OCI-LY3 (cell line): ENCODE measurements around the gene SPATA32.
"Not testable (repeated sequence)": the region's sequence is repeated elsewhere in the genome, so short reads cannot be mapped to it uniquely, and the experiment has no call there.

Source experiments
- H2AFZ ChIP-seq: fragments of 200-600, 300-600 bp; shearing (Covaris generic); 2 replicates; pipeline ENCODE4 v1.6.0; 2014; ENCODE audit warnings: antibody characterized with exemption, low read depth, low read length
- H3K27ac ChIP-seq: fragments of 200-600, 300-600 bp; sonication (generic); 2 replicates; pipeline ENCODE4 v1.5.1; 2014; ENCODE audit warnings: mild to moderate bottlenecking, low read length, moderate library complexity, mixed read lengths
- H3K27me3 ChIP-seq: fragments of 200-600, 300-600 bp; sonication (generic); 2 replicates; pipeline ENCODE4 v1.6.1; 2014; ENCODE audit warnings: low read depth, low read length, mixed read lengths
- H3K36me3 ChIP-seq: fragments of 200-600, 300-600 bp; sonication (generic); replicated peaks from 2 replicates; pipeline ENCODE3; 2014; ENCODE audit warnings: low read depth, low read length, mixed read lengths
- H3K4me1 ChIP-seq: fragments of 300-600, 200-600 bp; sonication (generic); 2 replicates; pipeline ENCODE4 v1.6.1; 2014; ENCODE audit warnings: low read length, mixed read lengths
- H3K4me2 ChIP-seq: fragments of 200-600, 300-600 bp; sonication (generic); 2 replicates; pipeline ENCODE4 v1.6.1; 2014; ENCODE audit warnings: low read length, mixed read lengths
- H3K4me3 ChIP-seq: fragments of 300-600, 200-600 bp; sonication (generic); 2 replicates; pipeline ENCODE4 v1.5.1; 2014; ENCODE audit warnings: antibody characterized with exemption, mild to moderate bottlenecking, low read length, moderate library complexity
- H3K79me2 ChIP-seq: fragments of 300-600, 200-600 bp; shearing (Covaris generic); 2 replicates; pipeline ENCODE4 v1.6.1; 2014; ENCODE audit warnings: mild to moderate bottlenecking, low read length, mixed read lengths
- H3K9ac ChIP-seq: fragments of 300-600, 200-600 bp; shearing (Covaris generic); 2 replicates; pipeline ENCODE4 v1.6.0; 2014; ENCODE audit warnings: mild to moderate bottlenecking, low read length, moderate library complexity
- H3K9me3 ChIP-seq: fragments of 200-600, 300-600 bp; shearing (Covaris generic); 2 replicates; pipeline ENCODE4 v1.6.1; 2014; ENCODE audit warnings: low read length, mixed read lengths; ENCODE audit not compliant: insufficient read depth
- H4K20me1 ChIP-seq: fragments of 200-600, 300-600 bp; sonication (generic); 2 replicates; pipeline ENCODE4 v1.6.1; 2016; ENCODE audit warnings: low read length, mixed read lengths; ENCODE audit not compliant: insufficient read depth
- EZH2phosphoT487 ChIP-seq: fragments of 200-600 bp; shearing (Covaris generic); IDR thresholded peaks from 2 replicates; pipeline ENCODE4 v1.6.1; 2018; ENCODE audit warnings: antibody characterized with exemption, mixed run types, low read depth
- TF ChIP-seq, protein P1 (sequence below): fragments of 200-600, 300-600 bp; sonication (generic); IDR thresholded peaks from 2 replicates; pipeline ENCODE4 v1.5.1; 2014; ENCODE audit warnings: antibody characterized with exemption, low read length, low read depth

Gene SPATA32

DNA sequence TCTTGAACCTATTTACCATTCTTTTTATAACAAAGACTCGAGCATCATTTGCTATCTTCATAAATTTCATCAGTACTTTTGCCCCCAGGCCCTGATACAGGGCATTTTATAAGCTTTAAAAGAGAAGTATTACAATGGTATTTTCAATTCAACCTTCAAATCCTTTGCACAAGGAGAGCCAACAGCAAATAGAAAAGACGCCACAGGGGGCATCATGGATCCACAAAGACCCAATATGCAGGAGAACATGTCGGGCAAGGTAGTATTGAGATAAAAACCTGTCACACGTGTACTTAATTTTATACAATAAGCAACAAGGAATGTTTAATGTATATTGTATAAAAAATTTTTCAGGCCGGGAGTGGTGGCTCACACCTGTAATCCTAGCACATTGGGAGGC is 44.7 kb upstream of the SPATA32 start:
- Histone ChIP-seq H3K79me2 (peaks cover 99% of the 10 kb centered on the region), H3K4me3 (peak overlapping the region; percentile 40), H3K4me1 (peaks cover 91% of the 10 kb centered on the region), H3K27ac (peak overlapping the region; percentile 100), H3K27me3 (no peaks in the 10 kb centered on the region), H2AFZ (no peak overlapping the region), H3K9ac (peak overlapping the region; percentile 30; the same call in 1 of the 2 replicates), H3K36me3 (peaks cover 53% of the 10 kb centered on the region), H4K20me1 (peaks cover 54% of the 10 kb centered on the region), H3K9me3 (no peaks in the 10 kb centered on the region), H3K4me2 (peak overlapping the region; percentile 63)
- TF ChIP-seq EZH2phosphoT487: no peak
- TF ChIP-seq, protein P1, sequence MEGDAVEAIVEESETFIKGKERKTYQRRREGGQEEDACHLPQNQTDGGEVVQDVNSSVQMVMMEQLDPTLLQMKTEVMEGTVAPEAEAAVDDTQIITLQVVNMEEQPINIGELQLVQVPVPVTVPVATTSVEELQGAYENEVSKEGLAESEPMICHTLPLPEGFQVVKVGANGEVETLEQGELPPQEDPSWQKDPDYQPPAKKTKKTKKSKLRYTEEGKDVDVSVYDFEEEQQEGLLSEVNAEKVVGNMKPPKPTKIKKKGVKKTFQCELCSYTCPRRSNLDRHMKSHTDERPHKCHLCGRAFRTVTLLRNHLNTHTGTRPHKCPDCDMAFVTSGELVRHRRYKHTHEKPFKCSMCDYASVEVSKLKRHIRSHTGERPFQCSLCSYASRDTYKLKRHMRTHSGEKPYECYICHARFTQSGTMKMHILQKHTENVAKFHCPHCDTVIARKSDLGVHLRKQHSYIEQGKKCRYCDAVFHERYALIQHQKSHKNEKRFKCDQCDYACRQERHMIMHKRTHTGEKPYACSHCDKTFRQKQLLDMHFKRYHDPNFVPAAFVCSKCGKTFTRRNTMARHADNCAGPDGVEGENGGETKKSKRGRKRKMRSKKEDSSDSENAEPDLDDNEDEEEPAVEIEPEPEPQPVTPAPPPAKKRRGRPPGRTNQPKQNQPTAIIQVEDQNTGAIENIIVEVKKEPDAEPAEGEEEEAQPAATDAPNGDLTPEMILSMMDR: no peak

DNA sequence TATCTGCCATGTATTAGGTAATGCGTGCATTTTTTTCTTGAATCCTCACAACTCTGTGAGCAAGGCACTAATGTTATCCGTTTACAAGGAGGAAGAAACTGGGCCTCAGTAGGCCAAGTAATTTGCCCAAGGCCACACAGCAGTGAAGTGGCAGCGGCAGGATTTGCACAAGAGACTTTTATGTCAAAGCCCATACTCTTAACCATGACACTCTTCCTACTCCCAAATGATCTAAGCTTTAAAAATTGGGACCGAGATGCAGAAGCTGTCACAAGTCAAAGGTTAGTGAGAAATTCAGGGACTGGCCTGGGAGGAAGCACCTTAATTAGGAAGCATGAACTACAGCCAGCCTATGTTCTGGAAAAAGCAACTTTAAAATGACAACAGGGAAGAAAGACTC is 44.2 kb upstream of the SPATA32 start:
- no peak overlapping the region for H2AFZ ChIP-seq
- H3K9me3 ChIP-seq: no peaks in the 10 kb centered on the region
- peaks cover 99% of the 10 kb centered on the region for H3K79me2 ChIP-seq
- H4K20me1 ChIP-seq: peaks cover 53% of the 10 kb centered on the region
- peaks cover 47% of the 10 kb centered on the region for H3K36me3 ChIP-seq
- H3K27ac ChIP-seq: peak overlapping the region; percentile 100
- H3K4me2 ChIP-seq: peak overlapping the region; percentile 63
- H3K9ac ChIP-seq: peak overlapping the region; percentile 30; the same call in 1 of the 2 replicates
- H3K4me3 ChIP-seq: 0 out of 2 replicates have a peak overlapping the region, but pooled peaks have one; percentile 40
- H3K27me3 ChIP-seq: no peaks in the 10 kb centered on the region
- peaks cover 91% of the 10 kb centered on the region for H3K4me1 ChIP-seq
- TF ChIP-seq, protein P1: no peak
- TF ChIP-seq EZH2phosphoT487: no peak

DNA sequence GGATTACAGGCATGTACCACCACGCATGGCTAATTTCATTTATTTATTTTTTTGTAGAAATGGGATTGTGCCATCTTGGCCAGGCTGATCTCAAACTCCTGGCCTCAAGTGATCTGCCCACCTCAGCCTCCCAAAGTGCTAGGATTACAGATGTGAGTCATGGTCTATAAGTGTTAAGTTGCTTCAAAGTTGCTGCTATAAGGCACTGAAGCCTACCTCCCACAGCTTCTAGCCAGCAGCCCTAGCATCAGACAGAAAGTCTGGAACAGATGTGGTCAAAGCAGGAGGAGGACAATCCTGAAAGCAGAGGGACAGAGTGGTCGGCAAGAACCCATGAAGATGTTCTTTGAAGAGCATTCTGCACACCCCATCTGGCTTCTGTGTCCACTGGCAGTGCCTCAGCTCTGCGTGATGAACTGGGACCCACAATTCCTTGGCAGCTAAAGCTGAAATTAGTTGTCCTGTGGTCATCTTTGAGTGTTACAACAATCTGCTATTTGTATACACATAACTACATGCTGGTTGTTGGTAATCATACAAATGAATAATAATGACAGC is 43.7 kb upstream of the SPATA32 start:
- H3K27ac ChIP-seq: peak overlapping the region; percentile 100
- H3K4me2 ChIP-seq: peak overlapping the region; percentile 63
- H3K27me3 ChIP-seq: no peaks in the 10 kb centered on the region
- H3K4me3 ChIP-seq: no peak overlapping the region
- TF ChIP-seq, protein P1: no peak
- TF ChIP-seq EZH2phosphoT487: no peak
- peaks cover 99% of the 10 kb centered on the region for H3K79me2 ChIP-seq
- no peaks in the 10 kb centered on the region for H3K9me3 ChIP-seq
- no peak overlapping the region for H2AFZ ChIP-seq
- peaks cover 43% of the 10 kb centered on the region for H3K36me3 ChIP-seq
- H4K20me1 ChIP-seq: peaks cover 52% of the 10 kb centered on the region
- no peak overlapping the region for H3K9ac ChIP-seq
- peaks cover 91% of the 10 kb centered on the region for H3K4me1 ChIP-seq

DNA sequence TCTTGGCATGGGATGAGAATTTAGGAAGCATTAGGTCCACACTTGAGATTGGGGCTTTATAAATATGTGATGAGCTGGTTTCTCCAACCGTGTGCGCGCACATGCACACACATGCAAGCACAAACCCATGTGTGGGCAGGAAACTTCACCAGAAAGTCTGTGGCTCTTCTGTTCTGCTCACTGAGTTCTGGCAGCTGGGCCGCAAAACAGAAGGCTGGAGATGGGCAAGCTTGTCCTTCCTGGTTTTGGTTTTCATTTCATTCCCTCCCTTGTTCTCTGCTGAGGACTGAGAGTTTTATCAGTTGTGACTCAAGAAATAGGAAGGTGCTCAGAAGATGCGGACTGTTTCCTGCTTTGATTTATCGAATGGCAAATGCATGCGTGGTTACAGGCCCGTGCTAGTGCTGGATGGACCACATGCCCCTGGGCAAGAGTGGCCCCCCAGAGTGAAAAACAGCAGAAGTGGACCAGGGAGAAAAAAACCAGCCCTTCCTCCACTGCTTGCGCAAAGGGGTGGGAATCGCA is 40.8 kb upstream of the SPATA32 start:
- Histone ChIP-seq H3K4me2 (peak overlapping the region; percentile 47), H2AFZ (no peak overlapping the region), H3K27me3 (no peaks in the 10 kb centered on the region), H3K36me3 (peaks cover 24% of the 10 kb centered on the region), H4K20me1 (peaks cover 64% of the 10 kb centered on the region), H3K4me3 (0 out of 2 replicates have a peak overlapping the region, but pooled peaks have one; percentile 8), H3K9ac (peak overlapping the region; percentile 20), H3K27ac (peak overlapping the region; percentile 94), H3K4me1 (peaks cover 94% of the 10 kb centered on the region), H3K79me2 (peaks cover 99% of the 10 kb centered on the region), H3K9me3 (no peaks in the 10 kb centered on the region)
- TF ChIP-seq, protein P1: no peak
- no peak for TF ChIP-seq EZH2phosphoT487

DNA sequence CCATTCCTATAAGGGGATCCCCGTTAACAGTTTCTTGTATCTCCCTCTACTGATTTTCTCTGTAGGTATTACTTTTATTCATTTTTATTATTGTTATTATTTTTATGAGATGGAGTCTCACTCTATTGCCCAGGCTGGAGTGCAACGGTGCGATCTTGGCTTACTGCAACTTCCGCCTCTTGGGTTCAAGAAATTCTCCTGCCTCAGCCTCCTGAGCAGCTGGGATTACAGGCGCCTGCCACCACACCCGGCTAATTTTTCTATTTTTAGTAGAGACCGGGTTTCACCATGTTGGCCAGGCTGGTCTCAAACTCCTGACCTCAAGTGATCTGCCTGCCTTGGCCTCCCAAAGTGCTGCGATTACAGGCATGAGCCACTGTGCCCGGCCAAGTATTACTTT is 40.3 kb upstream of the SPATA32 start:
- peaks cover 94% of the 10 kb centered on the region for H3K4me1 ChIP-seq
- H3K9me3 ChIP-seq, H2AFZ ChIP-seq, H3K27me3 ChIP-seq: not testable (repeated sequence)
- H3K9ac ChIP-seq: peak overlapping the region; percentile 20
- H4K20me1 ChIP-seq: peaks cover 68% of the 10 kb centered on the region
- H3K4me2 ChIP-seq: peak overlapping the region; percentile 47
- peaks cover 27% of the 10 kb centered on the region for H3K36me3 ChIP-seq
- H3K4me3 ChIP-seq: peak overlapping the region; percentile 21; the same call in 1 of the 2 replicates
- peak overlapping the region; percentile 94 for H3K27ac ChIP-seq
- peaks cover 100% of the 10 kb centered on the region for H3K79me2 ChIP-seq
